CD14-positive monocyte (primary cell): Measurements from ENCODE around the gene TRABD2B. TPM values are rescaled to one million over a fixed set of nuclear protein-coding genes. Genes with fewer than 3 reads are reported as not detected.

Experiments used
- DNase-seq, 3 donors: peaks; one replicate each; pipeline ENCODE4 v3.0.0-alpha.2; 2011 to 2022
- H2AFZ ChIP-seq: 2 replicates; pipeline ENCODE4 v1.6.0; 2012; ENCODE audit warnings: mild to moderate bottlenecking, low read depth, low read length, inconsistent platforms; ENCODE audit not compliant: insufficient read depth, poor library complexity, severe bottlenecking
- H3K27ac ChIP-seq, 2 donors: 1 replicate in 1 of 2; 2 replicates in 1 of 2; pipeline ENCODE4 v1.5.1; 2012 to 2013; ENCODE audit warnings: low read length in 2 of 2, control low read depth in 1 of 2, inconsistent platforms in 1 of 2, low read depth in 1 of 2, mild to moderate bottlenecking in 1 of 2
- H3K27me3 ChIP-seq, 2 donors: one replicate each; pipeline versions ENCODE4 v1.6.0 to v1.6.1; 2011 to 2013; ENCODE audit warnings: low read length in 2 of 2; ENCODE audit not compliant: control insufficient read depth in 2 of 2, insufficient read depth in 2 of 2
- H3K36me3 ChIP-seq, 2 donors: replicated peaks in 1 of 2; 1 replicate in 1 of 2; 2 replicates in 1 of 2; pipeline versions ENCODE4 v1.5.1 to v1.6.1; 2012 to 2013; ENCODE audit warnings: low read length in 2 of 2, control low read depth in 1 of 2, inconsistent platforms in 1 of 2, mild to moderate bottlenecking in 1 of 2; ENCODE audit not compliant: insufficient read depth in 2 of 2, control insufficient read depth in 1 of 2
- H3K4me1 ChIP-seq, 2 donors: 1 replicate in 1 of 2; 2 replicates in 1 of 2; pipeline versions ENCODE4 v1.5.1 to v1.6.1; 2012 to 2013; ENCODE audit warnings: low read length in 2 of 2, control low read depth in 1 of 2, inconsistent platforms in 1 of 2, mild to moderate bottlenecking in 1 of 2, moderate library complexity in 1 of 2; ENCODE audit not compliant: insufficient read depth in 2 of 2, control insufficient read depth in 1 of 2
- H3K4me2 ChIP-seq: replicated peaks from 2 replicates; pipeline ENCODE3; 2012; ENCODE audit warnings: low read length, moderate library complexity, mild to moderate bottlenecking; ENCODE audit not compliant: poor library complexity, severe bottlenecking; ENCODE audit errors: extremely low read depth
- H3K4me3 ChIP-seq, 3 experiments: fragments of 200-600 bp in 1 of 3; sonication (generic) in 1 of 3; replicated peaks in 1 of 3; 1 replicate in 2 of 3; 2 replicates in 1 of 3; pipeline ENCODE4 v1.5.1; 2011 to 2013; ENCODE audit warnings: low read length in 3 of 3, mild to moderate bottlenecking in 3 of 3, control low read depth in 2 of 3, low read depth in 2 of 3, inconsistent platforms in 1 of 3, moderate library complexity in 1 of 3
- H3K79me2 ChIP-seq: 2 replicates; pipeline ENCODE4 v1.6.0; 2012; ENCODE audit warnings: mild to moderate bottlenecking, control low read depth, inconsistent platforms, low read length, moderate library complexity; ENCODE audit not compliant: insufficient read depth
- H3K9ac ChIP-seq: 2 replicates; pipeline ENCODE4 v1.6.0; 2017; ENCODE audit warnings: low read length, mild to moderate bottlenecking; ENCODE audit not compliant: insufficient read depth, poor library complexity, severe bottlenecking
- H3K9me3 ChIP-seq, 2 donors: replicated peaks in 1 of 2; 1 replicate in 1 of 2; 2 replicates in 1 of 2; pipeline versions ENCODE4 v1.5.1 to v1.6.1; 2012 to 2013; ENCODE audit warnings: low read length in 2 of 2, control low read depth in 1 of 2; ENCODE audit not compliant: control insufficient read depth in 1 of 2, insufficient read depth in 1 of 2
- H4K20me1 ChIP-seq: 2 replicates; pipeline ENCODE4 v1.6.0; 2012; ENCODE audit warnings: mild to moderate bottlenecking, low read length, control low read depth, moderate library complexity; ENCODE audit not compliant: insufficient read depth
- H3K27ac Mint-ChIP-seq, 7 donors: one replicate each; pipeline ENCODE4 v1.8.0; 2020; ENCODE audit warnings: mild to moderate bottlenecking in 7 of 7, mixed read lengths in 7 of 7, moderate library complexity in 6 of 7, inconsistent platforms in 2 of 7
- H3K27me3 Mint-ChIP-seq, 3 donors: one replicate each; pipeline ENCODE4 v1.8.0; 2021 to 2022; ENCODE audit warnings: low read depth in 3 of 3, mild to moderate bottlenecking in 3 of 3, mixed read lengths in 3 of 3, moderate library complexity in 3 of 3, inconsistent platforms in 1 of 3
- H3K36me3 Mint-ChIP-seq, 2 donors: one replicate each; pipeline ENCODE4 v1.8.0; 2020; ENCODE audit warnings: mixed read lengths in 2 of 2, inconsistent platforms in 1 of 2, mild to moderate bottlenecking in 1 of 2
- H3K4me1 Mint-ChIP-seq: one replicate; pipeline ENCODE4 v1.8.0; 2020; ENCODE audit warnings: mild to moderate bottlenecking, mixed read lengths
- H3K4me3 Mint-ChIP-seq, 2 donors: one replicate each; pipeline ENCODE4 v1.8.0; 2020; ENCODE audit warnings: mild to moderate bottlenecking in 2 of 2, mixed read lengths in 2 of 2, moderate library complexity in 1 of 2
- H3K9me3 Mint-ChIP-seq, 7 donors: one replicate each; pipeline ENCODE4 v1.8.0; 2020 to 2022; ENCODE audit warnings: mixed read lengths in 7 of 7, mild to moderate bottlenecking in 6 of 7, moderate library complexity in 6 of 7, inconsistent platforms in 2 of 7
- CTCF ChIP-seq: fragments of 200-600 bp; IDR thresholded peaks from one replicate; pipeline ENCODE4 v1.8.0; 2022; ENCODE audit warnings: antibody characterized with exemption, mild to moderate bottlenecking
- WGBS: methylation state at CpG from one replicate; pipeline ENCODE4 v1.1.5; 2013; ENCODE audit warnings: missing lambda C conversion rate; ENCODE audit not compliant: insufficient coverage; 5-methylcytosine and 5-hydroxymethylcytosine counted together
- intact Hi-C, 2 donors: fragments of 100-400 bp; cut with micrococcal nuclease; formaldehyde crosslinking; loops; one replicate each; pipeline versions ENCODE4 v1.15.0 to v1.15.1; 2023
- polyA plus RNA-seq, 3 donors: library from polyadenylated mRNA; depleted of rRNA in 1 of 3; unstranded in 2 of 3; stranded (reverse) in 1 of 3; fragments of 300-500 nt in 2 of 3; fragments of >200 nt in 1 of 3; fragmentation: Illumina TruSeq in 2 of 3; gene quantifications; 1 replicate in 2 of 3; 2 replicates in 1 of 3; pipeline ENCODE4 v1.2.3, GENCODE V29; 2012 to 2021

The TRABD2B gene
- polyA plus RNA-seq, 3 donors: not detected

GRCh38 chr1:47995306-47996050 lies 1.7 kb downstream of the TRABD2B start:
- Mint-ChIP-seq H3K9me3 (peaks cover 0 to 4% (median 0%) of the 10 kb centered on the region in 7 donors), H3K36me3 (peaks cover 0 to 2% of the 10 kb centered on the region in 2 donors), H3K4me1 (peaks cover 2% of the 10 kb centered on the region), H3K27me3 (peaks cover 55 to 76% (median 57%) of the 10 kb centered on the region in 3 donors), H3K27ac (no peak overlapping the region), H3K4me3 (peak overlapping the region in 1 of 2 donors; percentile 77)
- Histone ChIP-seq H3K27ac (no peak overlapping the region), H3K9ac (no peak overlapping the region), H4K20me1 (no peaks in the 10 kb centered on the region), H3K4me1 (peaks cover 2 to 5% of the 10 kb centered on the region in 2 donors), H2AFZ (no peak overlapping the region), H3K27me3 (peaks cover 35 to 47% of the 10 kb centered on the region in 2 donors), H3K4me2 (no peak overlapping the region), H3K79me2 (no peaks in the 10 kb centered on the region), H3K4me3 (no peak overlapping the region), H3K36me3 (no peaks in the 10 kb centered on the region), H3K9me3 (peaks cover 0 to 10% of the 10 kb centered on the region in 2 donors)
- 86% methylated on average over 5 of the region's 8 CpGs for WGBS
- TF ChIP-seq CTCF: no peak
- intact Hi-C loops: loop anchor here in 1 of 2 donors (5.0 kb wide), 1 partner anchor 242 kb away; no protein-coding TSS in a partner anchor
- no peak for DNase-seq

- Histone ChIP-seq H3K27ac (no peak overlapping the region), H2AFZ (no peak overlapping the region), H4K20me1 (no peaks in the 10 kb centered on the region), H3K9me3 (peaks cover 0 to 10% of the 10 kb centered on the region in 2 donors), H3K27me3 (peaks cover 33 to 46% of the 10 kb centered on the region in 2 donors), H3K4me3 (no peak overlapping the region), H3K9ac (no peak overlapping the region), H3K4me1 (peaks cover 2 to 5% of the 10 kb centered on the region in 2 donors), H3K36me3 (no peaks in the 10 kb centered on the region), H3K4me2 (no peak overlapping the region), H3K79me2 (no peaks in the 10 kb centered on the region)
- intact Hi-C loops: no loop called here
- peaks cover 0 to 4% (median 0%) of the 10 kb centered on the region in 7 donors for H3K9me3 Mint-ChIP-seq
- H3K4me1 Mint-ChIP-seq: peaks cover 2% of the 10 kb centered on the region
- 96% methylated on average over 34 of the region's 34 CpGs for WGBS
- H3K4me3 Mint-ChIP-seq: peak overlapping the region in 1 of 2 donors; percentile 66
- no peak for DNase-seq
- peaks cover 51 to 70% (median 53%) of the 10 kb centered on the region in 3 donors for H3K27me3 Mint-ChIP-seq
- no peak for TF ChIP-seq CTCF
- peaks cover 0 to 2% of the 10 kb centered on the region in 2 donors for H3K36me3 Mint-ChIP-seq
- H3K27ac Mint-ChIP-seq: no peak overlapping the region
Measured at GRCh38 chr1:47993881-47994625, 3.1 kb downstream of the TRABD2B start.
